PC-9 (cell line): Measurements from ENCODE around the gene ZNF718.

ENCODE experiments used
- EZH2 ChIP-seq: fragments of 200-600 bp; sonication (generic); IDR thresholded peaks from 2 replicates; pipeline ENCODE4 v1.8.0; 2017; ENCODE audit warnings: antibody characterized with exemption, low read depth
- TF ChIP-seq, protein P1 (sequence below): fragments of 200-600 bp; sonication (generic); conservative IDR thresholded peaks from 2 replicates; pipeline ENCODE4 v1.6.1; 2017; ENCODE audit warnings: mixed run types, antibody characterized with exemption, mild to moderate bottlenecking, moderate library complexity

GRCh38 chr4:146621-147020, 22.3 kb downstream of the ZNF718 start:
- TF ChIP-seq, protein P1, sequence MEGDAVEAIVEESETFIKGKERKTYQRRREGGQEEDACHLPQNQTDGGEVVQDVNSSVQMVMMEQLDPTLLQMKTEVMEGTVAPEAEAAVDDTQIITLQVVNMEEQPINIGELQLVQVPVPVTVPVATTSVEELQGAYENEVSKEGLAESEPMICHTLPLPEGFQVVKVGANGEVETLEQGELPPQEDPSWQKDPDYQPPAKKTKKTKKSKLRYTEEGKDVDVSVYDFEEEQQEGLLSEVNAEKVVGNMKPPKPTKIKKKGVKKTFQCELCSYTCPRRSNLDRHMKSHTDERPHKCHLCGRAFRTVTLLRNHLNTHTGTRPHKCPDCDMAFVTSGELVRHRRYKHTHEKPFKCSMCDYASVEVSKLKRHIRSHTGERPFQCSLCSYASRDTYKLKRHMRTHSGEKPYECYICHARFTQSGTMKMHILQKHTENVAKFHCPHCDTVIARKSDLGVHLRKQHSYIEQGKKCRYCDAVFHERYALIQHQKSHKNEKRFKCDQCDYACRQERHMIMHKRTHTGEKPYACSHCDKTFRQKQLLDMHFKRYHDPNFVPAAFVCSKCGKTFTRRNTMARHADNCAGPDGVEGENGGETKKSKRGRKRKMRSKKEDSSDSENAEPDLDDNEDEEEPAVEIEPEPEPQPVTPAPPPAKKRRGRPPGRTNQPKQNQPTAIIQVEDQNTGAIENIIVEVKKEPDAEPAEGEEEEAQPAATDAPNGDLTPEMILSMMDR = no peak
- TF ChIP-seq EZH2 = no peak
